NT2/D1 (cell line): ENCODE data around the gene PCSK7.

Experiments used
- SUZ12 ChIP-seq: IDR thresholded peaks from 2 replicates; pipeline ENCODE4 v1.6.1; 2011; ENCODE audit not compliant: insufficient read length, insufficient read depth; ENCODE audit errors: extremely low read depth
- YY1 ChIP-seq: IDR thresholded peaks from 2 replicates; pipeline ENCODE4 v1.6.1; 2011; ENCODE audit not compliant: insufficient read length, insufficient read depth
- ZNF274 ChIP-seq: IDR thresholded peaks from 2 replicates; pipeline ENCODE4 v1.6.1; 2011; ENCODE audit warnings: mild to moderate bottlenecking, low read depth, low read length

- no peak for TF ChIP-seq YY1
- no peak for TF ChIP-seq ZNF274
- TF ChIP-seq SUZ12, result no peak
Observed at GRCh38 chr11:117181586-117182550, 50.0 kb downstream of the PCSK7 start.
